ENCODE measurements around the gene TH. TPM values are rescaled to one million over a fixed set of nuclear protein-coding genes. Genes with fewer than 3 reads are reported as not detected.

Gene TH
- total and polyA plus RNA-seq, 9 of the 15 experiments (the other 6 are each of a cell fraction or from before 2014, with no cell fraction given) = not detected

- TF ChIP-seq ZBTB49 (CRISPR knock-in tag; IDR thresholded peaks at IDR 0.05; ENCODE audit: borderline replicate concordance) = no peak
- TF ChIP-seq CUX1 (CRISPR knock-in tag; IDR thresholded peaks at IDR 0.05) = no peak
Measured at GRCh38 chr11:2149460-2149859, 22.2 kb downstream of the TH start (continued).

Data from K562 (cell line).